CD14-positive monocyte (primary cell): Measurements from ENCODE around the gene ACAP1. TPM values are rescaled to one million over a fixed set of nuclear protein-coding genes. Genes with fewer than 3 reads are reported as not detected.

Experiments used
- DNase-seq, 3 donors: peaks; one replicate each; pipeline ENCODE4 v3.0.0-alpha.2; 2011 to 2022
- H2AFZ ChIP-seq: 2 replicates; pipeline ENCODE4 v1.6.0; 2012; ENCODE audit warnings: mild to moderate bottlenecking, low read depth, low read length, inconsistent platforms; ENCODE audit not compliant: insufficient read depth, poor library complexity, severe bottlenecking
- H3K27ac ChIP-seq, 2 donors: 1 replicate in 1 of 2; 2 replicates in 1 of 2; pipeline ENCODE4 v1.5.1; 2012 to 2013; ENCODE audit warnings: low read length in 2 of 2, control low read depth in 1 of 2, inconsistent platforms in 1 of 2, low read depth in 1 of 2, mild to moderate bottlenecking in 1 of 2
- H3K27me3 ChIP-seq, 2 donors: one replicate each; pipeline versions ENCODE4 v1.6.0 to v1.6.1; 2011 to 2013; ENCODE audit warnings: low read length in 2 of 2; ENCODE audit not compliant: control insufficient read depth in 2 of 2, insufficient read depth in 2 of 2
- H3K36me3 ChIP-seq, 2 donors: replicated peaks in 1 of 2; 1 replicate in 1 of 2; 2 replicates in 1 of 2; pipeline versions ENCODE4 v1.5.1 to v1.6.1; 2012 to 2013; ENCODE audit warnings: low read length in 2 of 2, control low read depth in 1 of 2, inconsistent platforms in 1 of 2, mild to moderate bottlenecking in 1 of 2; ENCODE audit not compliant: insufficient read depth in 2 of 2, control insufficient read depth in 1 of 2
- H3K4me1 ChIP-seq, 2 donors: 1 replicate in 1 of 2; 2 replicates in 1 of 2; pipeline versions ENCODE4 v1.5.1 to v1.6.1; 2012 to 2013; ENCODE audit warnings: low read length in 2 of 2, control low read depth in 1 of 2, inconsistent platforms in 1 of 2, mild to moderate bottlenecking in 1 of 2, moderate library complexity in 1 of 2; ENCODE audit not compliant: insufficient read depth in 2 of 2, control insufficient read depth in 1 of 2
- H3K4me2 ChIP-seq: replicated peaks from 2 replicates; pipeline ENCODE3; 2012; ENCODE audit warnings: low read length, moderate library complexity, mild to moderate bottlenecking; ENCODE audit not compliant: poor library complexity, severe bottlenecking; ENCODE audit errors: extremely low read depth
- H3K4me3 ChIP-seq, 3 experiments: fragments of 200-600 bp in 1 of 3; sonication (generic) in 1 of 3; replicated peaks in 1 of 3; 1 replicate in 2 of 3; 2 replicates in 1 of 3; pipeline ENCODE4 v1.5.1; 2011 to 2013; ENCODE audit warnings: low read length in 3 of 3, mild to moderate bottlenecking in 3 of 3, control low read depth in 2 of 3, low read depth in 2 of 3, inconsistent platforms in 1 of 3, moderate library complexity in 1 of 3
- H3K79me2 ChIP-seq: 2 replicates; pipeline ENCODE4 v1.6.0; 2012; ENCODE audit warnings: mild to moderate bottlenecking, control low read depth, inconsistent platforms, low read length, moderate library complexity; ENCODE audit not compliant: insufficient read depth
- H3K9ac ChIP-seq: 2 replicates; pipeline ENCODE4 v1.6.0; 2017; ENCODE audit warnings: low read length, mild to moderate bottlenecking; ENCODE audit not compliant: insufficient read depth, poor library complexity, severe bottlenecking
- H3K9me3 ChIP-seq, 2 donors: replicated peaks in 1 of 2; 1 replicate in 1 of 2; 2 replicates in 1 of 2; pipeline versions ENCODE4 v1.5.1 to v1.6.1; 2012 to 2013; ENCODE audit warnings: low read length in 2 of 2, control low read depth in 1 of 2; ENCODE audit not compliant: control insufficient read depth in 1 of 2, insufficient read depth in 1 of 2
- H4K20me1 ChIP-seq: 2 replicates; pipeline ENCODE4 v1.6.0; 2012; ENCODE audit warnings: mild to moderate bottlenecking, low read length, control low read depth, moderate library complexity; ENCODE audit not compliant: insufficient read depth
- H3K27ac Mint-ChIP-seq, 7 donors: one replicate each; pipeline ENCODE4 v1.8.0; 2020; ENCODE audit warnings: mild to moderate bottlenecking in 7 of 7, mixed read lengths in 7 of 7, moderate library complexity in 6 of 7, inconsistent platforms in 2 of 7
- H3K27me3 Mint-ChIP-seq, 3 donors: one replicate each; pipeline ENCODE4 v1.8.0; 2021 to 2022; ENCODE audit warnings: low read depth in 3 of 3, mild to moderate bottlenecking in 3 of 3, mixed read lengths in 3 of 3, moderate library complexity in 3 of 3, inconsistent platforms in 1 of 3
- H3K36me3 Mint-ChIP-seq, 2 donors: one replicate each; pipeline ENCODE4 v1.8.0; 2020; ENCODE audit warnings: mixed read lengths in 2 of 2, inconsistent platforms in 1 of 2, mild to moderate bottlenecking in 1 of 2
- H3K4me1 Mint-ChIP-seq: one replicate; pipeline ENCODE4 v1.8.0; 2020; ENCODE audit warnings: mild to moderate bottlenecking, mixed read lengths
- H3K4me3 Mint-ChIP-seq, 2 donors: one replicate each; pipeline ENCODE4 v1.8.0; 2020; ENCODE audit warnings: mild to moderate bottlenecking in 2 of 2, mixed read lengths in 2 of 2, moderate library complexity in 1 of 2
- H3K9me3 Mint-ChIP-seq, 7 donors: one replicate each; pipeline ENCODE4 v1.8.0; 2020 to 2022; ENCODE audit warnings: mixed read lengths in 7 of 7, mild to moderate bottlenecking in 6 of 7, moderate library complexity in 6 of 7, inconsistent platforms in 2 of 7
- CTCF ChIP-seq: fragments of 200-600 bp; IDR thresholded peaks from one replicate; pipeline ENCODE4 v1.8.0; 2022; ENCODE audit warnings: antibody characterized with exemption, mild to moderate bottlenecking
- WGBS: methylation state at CpG from one replicate; pipeline ENCODE4 v1.1.5; 2013; ENCODE audit warnings: missing lambda C conversion rate; ENCODE audit not compliant: insufficient coverage; 5-methylcytosine and 5-hydroxymethylcytosine counted together
- intact Hi-C, 2 donors: fragments of 100-400 bp; cut with micrococcal nuclease; formaldehyde crosslinking; loops; one replicate each; pipeline versions ENCODE4 v1.15.0 to v1.15.1; 2023
- polyA plus RNA-seq, 3 donors: library from polyadenylated mRNA; depleted of rRNA in 1 of 3; unstranded in 2 of 3; stranded (reverse) in 1 of 3; fragments of 300-500 nt in 2 of 3; fragments of >200 nt in 1 of 3; fragmentation: Illumina TruSeq in 2 of 3; gene quantifications; 1 replicate in 2 of 3; 2 replicates in 1 of 3; pipeline ENCODE4 v1.2.3, GENCODE V29; 2012 to 2021

Gene ACAP1
- polyA plus RNA-seq, 3 donors: 32.1 to 68.5 (median 40.5) TPM

GRCh38 chr17:7318121-7318860, 18.0 kb upstream of the ACAP1 start:
- Histone ChIP-seq H3K4me2 (no peak overlapping the region), H3K9ac (no peak overlapping the region), H3K4me3 (no peak overlapping the region), H3K4me1 (peaks cover 23 to 28% of the 10 kb centered on the region in 2 donors), H3K27ac (no peak overlapping the region), H3K79me2 (peaks cover 21% of the 10 kb centered on the region), H3K36me3 (peaks cover 61 to 66% of the 10 kb centered on the region in 2 donors), H4K20me1 (peaks cover 10% of the 10 kb centered on the region), H3K9me3 (no peaks in the 10 kb centered on the region), H3K27me3 (no peaks in the 10 kb centered on the region), H2AFZ (no peak overlapping the region)
- no peak for DNase-seq
- intact Hi-C loops: no loop called here
- H3K27me3 Mint-ChIP-seq: no peaks in the 10 kb centered on the region
- H3K4me3 Mint-ChIP-seq: no peak overlapping the region
- no peak for TF ChIP-seq CTCF
- peak overlapping the region in 4 of 7 donors; percentile 36 to 83 (median 69) for H3K27ac Mint-ChIP-seq
- H3K9me3 Mint-ChIP-seq: no peaks in the 10 kb centered on the region
- 95% methylated on average over 11 of the region's 13 CpGs for WGBS
- H3K36me3 Mint-ChIP-seq: peaks cover 49 to 77% of the 10 kb centered on the region in 2 donors
- peaks cover 20% of the 10 kb centered on the region for H3K4me1 Mint-ChIP-seq

GRCh38 chr17:7321466-7321865, 14.9 kb upstream of the ACAP1 start:
- DNase-seq: no peak
- peak overlapping the region in 2 of 7 donors; percentile 28 to 72 for H3K27ac Mint-ChIP-seq
- peaks cover 76 to 87% of the 10 kb centered on the region in 2 donors for H3K36me3 ChIP-seq
- no peak overlapping the region for H3K4me3 ChIP-seq
- no peaks in the 10 kb centered on the region for H3K9me3 Mint-ChIP-seq
- no peaks in the 10 kb centered on the region for H3K27me3 Mint-ChIP-seq
- H3K9ac ChIP-seq: no peak overlapping the region
- no peaks in the 10 kb centered on the region for H3K4me1 ChIP-seq
- no peaks in the 10 kb centered on the region for H3K79me2 ChIP-seq
- H4K20me1 ChIP-seq: peaks cover 7% of the 10 kb centered on the region
- intact Hi-C loops: loop anchor here in 1 of 2 donors (10.0 kb wide), 1 partner anchor 253 kb away; the partner anchor contains the start of gene CD68
- WGBS: 97% methylated on average over 13 of the region's 15 CpGs
- no peak overlapping the region for H2AFZ ChIP-seq
- H3K4me1 Mint-ChIP-seq: peaks cover 2% of the 10 kb centered on the region
- H3K27ac ChIP-seq: no peak overlapping the region
- H3K27me3 ChIP-seq: no peaks in the 10 kb centered on the region
- TF ChIP-seq CTCF: no peak
- no peak overlapping the region for H3K4me2 ChIP-seq
- no peak overlapping the region for H3K4me3 Mint-ChIP-seq
- no peaks in the 10 kb centered on the region for H3K9me3 ChIP-seq
- peaks cover 58 to 93% of the 10 kb centered on the region in 2 donors for H3K36me3 Mint-ChIP-seq
